Sigmoid colon (tissue), 7 donors: ENCODE results near the gene RXYLT1. TPM values are rescaled to one million over a fixed set of nuclear protein-coding genes. Genes with fewer than 3 reads are reported as not detected.
"Not testable (repeated sequence)": the region's sequence is repeated elsewhere in the genome, so short reads cannot be mapped to it uniquely, and the experiment has no call there.

Source experiments
- DNase-seq: peaks from one replicate; pipeline ENCODE4 v3.0.0-alpha.2; 2019
- H3K27ac ChIP-seq, 4 donors: fragments of 200-600 bp; sonication (generic); one replicate each; pipeline ENCODE4 v1.5.1; 2016 to 2019; ENCODE audit warnings: mild to moderate bottlenecking in 1 of 4
- H3K27me3 ChIP-seq, 3 donors: fragments of 200-600 bp; sonication (generic); one replicate each; pipeline ENCODE4 v1.5.1; 2019; ENCODE audit warnings: mild to moderate bottlenecking in 1 of 3
- H3K36me3 ChIP-seq, 4 donors: fragments of 200-600 bp; sonication (generic); one replicate each; pipeline ENCODE4 v1.5.1; 2016 to 2019
- H3K4me1 ChIP-seq, 4 donors: fragments of 200-600 bp; sonication (generic); one replicate each; pipeline ENCODE4 v1.5.1; 2017 to 2019
- H3K4me3 ChIP-seq, 4 donors: fragments of 200-600 bp; sonication (generic); one replicate each; pipeline ENCODE4 v1.5.1; 2017 to 2019; ENCODE audit warnings: mild to moderate bottlenecking in 2 of 4, moderate library complexity in 1 of 4
- H3K9me3 ChIP-seq, 4 donors: fragments of 200-600 bp in 3 of 4; sonication (generic) in 3 of 4; one replicate each; pipeline versions ENCODE4 v1.5.1 to v1.6.1; 2013 to 2019
- POLR2A ChIP-seq, 2 donors: fragments of 450-650 bp; IDR thresholded peaks; one replicate each; pipeline ENCODE4 v1.6.1; 2016; ENCODE audit warnings: antibody characterized with exemption in 2 of 2, mild to moderate bottlenecking in 2 of 2, moderate library complexity in 2 of 2
- POLR2AphosphoS5 ChIP-seq, 4 donors: sonication (generic); formaldehyde crosslinking; IDR thresholded peaks; one replicate each; pipeline ENCODE4 v1.6.1; 2017; ENCODE audit warnings: antibody characterized with exemption in 4 of 4
- WGBS, 2 donors: extraction: QIAGEN DNeasy Blood & Tissue Kit; methylation state at CpG; one replicate each; pipeline ENCODE4 v1.1.7; 2013; 5-methylcytosine and 5-hydroxymethylcytosine counted together
- intact Hi-C: fragments of 100-400 bp; cut with DNase I; formaldehyde crosslinking; loops from one replicate; pipeline ENCODE4 v1.15.1; 2023
- polyA plus RNA-seq, 3 donors: library from polyadenylated mRNA; stranded (reverse); fragments of 200-250 nt; gene quantifications; one replicate each; pipeline ENCODE4 v1.2.3, GENCODE V29; 2013
- total RNA-seq, 4 donors: library from RNA; depleted of rRNA; stranded (reverse); fragments of >200 nt; gene quantifications; one replicate each; pipeline ENCODE4 v1.1.0, GENCODE V29; 2016
- TF ChIP-seq, protein P1 (sequence below), 4 experiments: fragments of 450-650 bp in 3 of 4; fragments of 200-600 bp in 1 of 4; IDR thresholded peaks; one replicate each; pipeline ENCODE4 v1.5.1; 2016 to 2019; ENCODE audit warnings: antibody characterized with exemption in 4 of 4, mild to moderate bottlenecking in 3 of 4, moderate library complexity in 2 of 4
- donor health status: healthy with polysubstance abuse.
- donor health status: Bipolar disorder and iron deficiency.
- donor health status: healthy.

The RXYLT1 gene, protein sequence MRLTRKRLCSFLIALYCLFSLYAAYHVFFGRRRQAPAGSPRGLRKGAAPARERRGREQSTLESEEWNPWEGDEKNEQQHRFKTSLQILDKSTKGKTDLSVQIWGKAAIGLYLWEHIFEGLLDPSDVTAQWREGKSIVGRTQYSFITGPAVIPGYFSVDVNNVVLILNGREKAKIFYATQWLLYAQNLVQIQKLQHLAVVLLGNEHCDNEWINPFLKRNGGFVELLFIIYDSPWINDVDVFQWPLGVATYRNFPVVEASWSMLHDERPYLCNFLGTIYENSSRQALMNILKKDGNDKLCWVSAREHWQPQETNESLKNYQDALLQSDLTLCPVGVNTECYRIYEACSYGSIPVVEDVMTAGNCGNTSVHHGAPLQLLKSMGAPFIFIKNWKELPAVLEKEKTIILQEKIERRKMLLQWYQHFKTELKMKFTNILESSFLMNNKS
- total RNA-seq (10 to 100 TPM; 12.1 to 17.0 (median 15.3) TPM), polyA plus RNA-seq (10 to 100 TPM in 1 of 3 donors, 1 to 10 TPM in 2; 4.2 to 10.4 (median 5.8) TPM)

DNA sequence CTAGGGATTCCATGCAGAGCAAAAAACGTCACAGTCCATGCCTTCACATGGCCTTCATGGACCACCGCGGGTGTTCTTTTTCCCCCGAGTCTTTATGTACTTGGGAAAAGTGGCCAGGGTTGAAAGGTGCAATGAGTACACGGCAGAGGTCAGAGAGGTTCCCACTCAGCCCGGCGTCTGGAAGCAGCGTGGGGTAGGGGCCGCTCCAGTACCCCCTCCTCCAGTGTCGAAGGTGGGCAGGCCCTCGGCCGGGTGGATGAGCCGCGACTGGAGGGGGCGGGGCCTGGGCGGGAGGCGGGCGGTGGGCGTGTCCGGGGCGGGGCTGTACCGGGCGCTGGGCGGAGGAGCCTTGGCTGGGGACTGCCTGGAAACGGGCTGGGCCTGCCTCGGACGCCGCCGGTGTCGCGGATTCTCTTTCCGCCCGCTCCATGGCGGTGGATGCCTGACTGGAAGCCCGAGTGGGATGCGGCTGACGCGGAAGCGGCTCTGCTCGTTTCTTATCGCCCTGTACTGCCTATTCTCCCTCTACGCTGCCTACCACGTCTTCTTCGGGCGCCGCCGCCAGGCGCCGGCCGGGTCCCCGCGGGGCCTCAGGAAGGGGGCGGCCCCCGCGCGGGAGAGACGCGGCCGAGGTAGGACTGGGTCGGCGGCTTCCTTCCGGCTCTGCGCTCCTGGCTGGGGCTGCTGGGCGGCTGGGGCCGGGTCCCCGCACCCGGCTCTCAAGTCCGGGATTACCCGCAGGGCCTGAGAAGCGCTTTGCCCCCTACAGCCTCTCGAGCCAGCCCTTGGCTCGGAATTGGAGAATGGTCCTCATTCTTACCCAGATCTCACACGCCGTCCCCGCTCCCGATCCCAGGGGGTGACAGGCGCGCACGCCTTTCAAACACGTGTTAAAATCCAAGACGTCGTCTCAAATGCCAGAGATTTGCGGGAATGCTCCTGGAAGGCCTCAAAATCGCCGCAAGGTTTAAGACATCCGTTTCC is at the start of gene RXYLT1:
RXYLT1 (plus strand) TSS at position 412 of the 984 bp plus-strand sequence; CDS start at position 464, 52 bp downstream.
- no peaks in the 10 kb centered on the region for H3K27me3 ChIP-seq
- TF ChIP-seq POLR2AphosphoS5 (IDR thresholded peaks at IDR 0.05) (peak; percentile 78 to 88 (median 86)), POLR2A (IDR thresholded peaks at IDR 0.05) (peak in 1 of 2 donors; percentile 34)
- TF ChIP-seq, protein P1, sequence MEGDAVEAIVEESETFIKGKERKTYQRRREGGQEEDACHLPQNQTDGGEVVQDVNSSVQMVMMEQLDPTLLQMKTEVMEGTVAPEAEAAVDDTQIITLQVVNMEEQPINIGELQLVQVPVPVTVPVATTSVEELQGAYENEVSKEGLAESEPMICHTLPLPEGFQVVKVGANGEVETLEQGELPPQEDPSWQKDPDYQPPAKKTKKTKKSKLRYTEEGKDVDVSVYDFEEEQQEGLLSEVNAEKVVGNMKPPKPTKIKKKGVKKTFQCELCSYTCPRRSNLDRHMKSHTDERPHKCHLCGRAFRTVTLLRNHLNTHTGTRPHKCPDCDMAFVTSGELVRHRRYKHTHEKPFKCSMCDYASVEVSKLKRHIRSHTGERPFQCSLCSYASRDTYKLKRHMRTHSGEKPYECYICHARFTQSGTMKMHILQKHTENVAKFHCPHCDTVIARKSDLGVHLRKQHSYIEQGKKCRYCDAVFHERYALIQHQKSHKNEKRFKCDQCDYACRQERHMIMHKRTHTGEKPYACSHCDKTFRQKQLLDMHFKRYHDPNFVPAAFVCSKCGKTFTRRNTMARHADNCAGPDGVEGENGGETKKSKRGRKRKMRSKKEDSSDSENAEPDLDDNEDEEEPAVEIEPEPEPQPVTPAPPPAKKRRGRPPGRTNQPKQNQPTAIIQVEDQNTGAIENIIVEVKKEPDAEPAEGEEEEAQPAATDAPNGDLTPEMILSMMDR (IDR thresholded peaks at IDR 0.05), result no peak
- peaks cover 0 to 22% (median 13%) of the 10 kb centered on the region in 4 donors for H3K4me1 ChIP-seq
- peak within 1 kb of the TSS; percentile 68 to 82 (median 74) for H3K4me3 ChIP-seq
- peaks cover 0 to 28% (median 3%) of the 10 kb centered on the region in 4 donors for H3K36me3 ChIP-seq
- H3K9me3 ChIP-seq, result no peaks in the 10 kb centered on the region
- H3K27ac ChIP-seq, result peak within 1 kb of the TSS; percentile 90 to 92 (median 91)
- intact Hi-C loops, result loop anchor here (5.0 kb wide), 1 partner anchor 623 kb away; the partner anchor contains the start of gene XPOT
- WGBS, 2 donors, result 1% methylated on average over 86 of the region's 86 CpGs
- peak; percentile 92 for DNase-seq

DNA sequence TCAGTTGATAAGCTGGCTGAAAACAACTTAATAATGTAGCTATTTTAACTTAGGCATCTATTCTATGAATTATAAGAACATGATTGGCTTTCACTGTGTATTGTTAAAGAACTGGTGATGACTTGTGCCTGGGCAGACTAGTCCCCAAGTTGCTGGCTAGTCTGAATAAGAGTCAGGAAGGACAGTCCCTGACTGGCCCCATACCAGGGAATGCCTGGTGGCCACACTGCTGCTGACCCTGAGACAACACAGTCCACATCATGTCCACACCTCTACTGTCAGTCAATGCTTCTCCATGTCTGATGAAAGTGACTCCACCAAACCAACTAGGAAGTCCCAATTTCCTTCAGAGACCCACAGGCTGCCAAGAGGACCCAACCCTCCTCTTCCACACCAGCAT is 46.9 kb upstream of the RXYLT1 start:
- H3K9me3 ChIP-seq, DNase-seq, H3K27me3 ChIP-seq, intact Hi-C loops, H3K4me3 ChIP-seq, H3K4me1 ChIP-seq, H3K36me3 ChIP-seq: not testable (repeated sequence)
- H3K27ac ChIP-seq, result peak overlapping the region in 2 of 4 donors; percentile 30 to 65

DNA sequence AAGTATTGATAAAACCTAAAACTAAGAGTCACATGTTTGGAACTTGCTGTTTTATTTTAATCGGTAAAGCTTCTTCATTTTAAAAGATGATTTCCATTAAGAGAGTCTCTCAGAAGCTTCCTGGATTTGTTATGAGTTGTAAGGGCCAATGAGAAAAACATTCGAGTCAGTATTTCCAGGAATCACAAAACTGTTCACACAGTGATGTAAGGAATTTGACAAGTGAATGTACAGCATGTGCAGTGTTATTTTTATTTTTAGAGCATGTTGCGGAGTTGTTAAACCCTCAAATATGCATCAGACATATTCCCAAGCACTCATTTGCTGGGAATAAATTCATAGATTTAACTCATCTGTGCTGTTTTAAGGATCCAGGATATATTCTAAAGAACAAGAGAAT is 46.1 kb upstream of the RXYLT1 start:
- 75 to 76% methylated on average over 3 of the region's 3 CpGs for WGBS, 2 donors
- peak overlapping the region in 2 of 4 donors; percentile 30 to 65 for H3K27ac ChIP-seq
- intact Hi-C loops, result not testable (repeated sequence)

DNA sequence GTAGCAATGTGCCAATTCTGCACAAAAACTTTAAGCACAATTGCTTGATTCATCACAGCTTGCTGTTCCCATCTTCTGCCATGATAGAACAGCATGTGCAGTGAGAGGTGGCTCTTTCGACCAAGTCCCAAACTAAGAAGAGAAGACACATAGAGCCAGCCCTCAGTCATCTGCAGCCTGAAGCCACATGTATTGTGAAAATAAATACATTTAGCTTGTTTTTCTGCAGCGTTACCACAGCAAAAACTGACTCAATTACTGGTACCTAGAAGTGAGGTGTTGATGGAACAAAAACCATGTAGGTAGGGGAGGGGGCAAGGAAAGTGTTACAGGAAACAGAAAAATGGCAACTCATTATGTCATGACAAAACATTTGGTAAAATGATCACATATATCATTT is 39.2 kb upstream of the RXYLT1 start:
- H3K9me3 ChIP-seq, intact Hi-C loops, H3K4me3 ChIP-seq, H3K27ac ChIP-seq, H3K36me3 ChIP-seq, DNase-seq, H3K4me1 ChIP-seq, H3K27me3 ChIP-seq: not testable (repeated sequence)
- 60% methylated on average over 1 of the region's 2 CpGs; no CpG with 5 or more reads in 1 of the 2 donors for WGBS, 2 donors

More for the DNA sequence above, 46.1 kb upstream of the RXYLT1 start:
- not testable (repeated sequence) for H3K36me3 ChIP-seq, H3K27me3 ChIP-seq, H3K9me3 ChIP-seq, H3K4me3 ChIP-seq, DNase-seq, H3K4me1 ChIP-seq

DNA sequence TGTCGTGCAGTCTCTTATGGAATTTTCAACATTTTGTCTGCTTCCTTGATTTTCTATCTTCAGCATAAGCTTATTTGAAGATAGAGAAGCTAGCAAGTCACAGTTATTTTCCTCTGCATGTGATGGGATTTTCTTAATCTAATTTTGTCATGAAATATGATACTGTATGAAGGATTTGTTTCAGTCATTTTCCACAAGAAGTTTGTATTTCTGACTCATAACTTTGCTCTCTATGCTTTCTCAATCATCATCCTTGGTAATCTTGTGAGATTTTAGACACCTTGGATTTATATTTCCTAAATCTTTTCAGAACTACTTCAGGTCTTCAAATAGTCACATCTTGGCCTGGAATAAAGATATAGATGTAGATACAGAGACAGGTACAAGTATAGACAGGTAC is 38.3 kb upstream of the RXYLT1 start:
- H3K4me3 ChIP-seq, DNase-seq, H3K27ac ChIP-seq, H3K36me3 ChIP-seq, H3K27me3 ChIP-seq, H3K4me1 ChIP-seq, H3K9me3 ChIP-seq, intact Hi-C loops: not testable (repeated sequence)
- WGBS, 2 donors, result 92 to 96% methylated on average over 1 of the region's 1 CpG

DNA sequence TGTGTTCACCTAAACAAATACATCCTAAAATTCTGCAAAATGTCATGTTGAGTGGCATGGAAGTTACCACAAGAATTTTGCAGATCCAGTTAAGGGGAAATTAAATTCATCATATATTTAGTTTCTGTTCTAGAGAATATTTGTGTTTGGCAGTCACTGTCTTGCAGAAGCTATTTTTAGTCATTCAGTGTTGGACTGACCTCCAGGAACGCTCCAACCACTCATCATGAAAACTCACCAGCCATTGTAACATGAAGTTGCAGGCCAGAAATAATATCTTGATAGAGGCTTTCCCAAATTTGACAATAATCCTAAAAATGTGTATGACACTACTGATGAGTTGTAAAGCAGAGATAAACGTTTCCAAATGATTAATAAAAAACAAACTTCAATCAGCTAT is 35.6 kb upstream of the RXYLT1 start:
- H3K27ac ChIP-seq, result peak overlapping the region in 2 of 4 donors; percentile 36 to 60
- 24 to 43% methylated on average over 2 of the region's 2 CpGs for WGBS, 2 donors

DNA sequence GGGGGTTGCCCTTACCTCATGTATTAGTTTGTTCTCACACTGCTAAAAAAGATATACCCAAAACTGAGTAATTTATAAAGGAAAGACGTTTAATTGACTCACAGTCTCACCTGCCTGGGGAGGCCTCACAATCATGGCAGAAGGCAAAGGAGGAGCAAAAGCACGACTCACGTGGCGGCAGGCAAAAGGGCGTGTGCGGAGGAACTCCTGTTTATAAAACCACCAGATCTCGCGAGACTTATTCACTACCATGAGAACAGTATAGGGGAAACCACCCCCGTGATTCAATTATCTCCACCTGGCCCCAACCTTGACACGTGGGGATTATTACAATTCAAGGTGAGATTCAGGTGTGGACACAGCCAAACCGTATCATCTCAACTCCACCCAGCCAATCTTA is 33.2 kb upstream of the RXYLT1 start:
- DNase-seq, H3K4me3 ChIP-seq, H3K27ac ChIP-seq, H3K27me3 ChIP-seq, intact Hi-C loops, H3K9me3 ChIP-seq, H3K4me1 ChIP-seq, H3K36me3 ChIP-seq: not testable (repeated sequence)
- 77 to 84% methylated on average over 11 of the region's 11 CpGs for WGBS, 2 donors

More for the DNA sequence above, 35.6 kb upstream of the RXYLT1 start:
- H3K4me3 ChIP-seq, H3K9me3 ChIP-seq, H3K4me1 ChIP-seq, H3K36me3 ChIP-seq, intact Hi-C loops, DNase-seq, H3K27me3 ChIP-seq: not testable (repeated sequence)

DNA sequence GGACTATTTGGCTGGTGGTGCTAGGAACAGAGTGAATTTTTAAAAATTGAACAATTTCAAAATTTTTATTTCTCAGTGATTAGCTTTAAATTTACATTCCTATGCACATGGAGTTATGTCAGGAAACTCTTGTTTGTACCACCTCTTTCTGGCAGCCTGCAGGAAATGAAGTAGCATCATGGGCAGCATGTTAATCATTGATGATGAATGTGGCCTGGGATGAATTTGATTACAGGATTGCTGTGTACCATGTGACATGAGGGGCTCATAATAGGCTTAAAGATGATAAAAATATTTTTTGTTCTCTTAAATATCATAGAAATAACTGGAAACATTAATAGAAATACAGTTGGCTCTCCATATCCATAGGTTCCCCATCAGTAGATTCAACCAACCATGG is 32.6 kb upstream of the RXYLT1 start:
- intact Hi-C loops, H3K4me3 ChIP-seq, H3K27me3 ChIP-seq, H3K4me1 ChIP-seq, H3K9me3 ChIP-seq, H3K27ac ChIP-seq, DNase-seq, H3K36me3 ChIP-seq: not testable (repeated sequence)
